GM12892 (cell line): ENCODE data around the gene TFB1M.

ENCODE experiments used
- POLR2A ChIP-seq: IDR thresholded peaks from 2 replicates; pipeline ENCODE4 v1.6.1; 2011; ENCODE audit warnings: low read depth, low read length, control low read depth
- TAF1 ChIP-seq: IDR thresholded peaks from 2 replicates; pipeline ENCODE4 v1.6.1; 2011; ENCODE audit warnings: low read depth, mild to moderate bottlenecking, control low read depth, low read length, borderline replicate concordance

DNA sequence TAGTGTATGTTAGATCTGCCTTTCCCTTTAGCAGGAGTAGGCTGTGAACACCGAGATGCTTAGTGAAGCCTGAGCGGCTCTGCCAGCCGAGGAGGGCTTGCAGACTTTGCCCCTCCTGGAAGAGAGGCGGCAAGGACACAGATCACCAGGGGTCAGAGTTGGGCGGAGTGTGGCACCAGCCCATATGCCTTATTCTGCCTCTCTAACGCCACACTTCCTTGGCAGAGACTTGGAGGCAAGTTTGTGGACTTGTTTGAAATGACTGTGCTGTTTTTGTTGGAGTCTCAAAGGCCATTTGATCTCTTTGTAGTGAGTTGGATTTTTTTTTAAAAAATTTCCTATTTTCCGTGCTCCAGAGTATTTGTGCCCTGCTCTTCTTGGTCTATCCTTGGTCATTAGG lies 95.0 kb downstream of the TFB1M start:
- no peak for TF ChIP-seq POLR2A
- no peak for TF ChIP-seq TAF1
